Measurements from ENCODE around the gene YWHAG. TPM values are rescaled to one million over a fixed set of nuclear protein-coding genes. Genes with fewer than 3 reads are reported as not detected.

The YWHAG gene
- total and polyA plus RNA-seq, 4 donors: 11.6 to 46.7 (median 43.5) TPM

- no peaks in the 10 kb centered on the region for H3K36me3 ChIP-seq (ENCODE audit: control insufficient read depth in 4 of 4, insufficient read depth in 3 of 4, low read depth in 1 of 4, low read length in 3 of 4)
- no peak for TF ChIP-seq YY1 (IDR thresholded peaks at IDR 0.05)
- no peak for TF ChIP-seq HNF4G (IDR thresholded peaks at IDR 0.05)
- TF ChIP-seq, protein P1, sequence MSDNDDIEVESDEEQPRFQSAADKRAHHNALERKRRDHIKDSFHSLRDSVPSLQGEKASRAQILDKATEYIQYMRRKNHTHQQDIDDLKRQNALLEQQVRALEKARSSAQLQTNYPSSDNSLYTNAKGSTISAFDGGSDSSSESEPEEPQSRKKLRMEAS (IDR thresholded peaks at IDR 0.05): no peak
- TF ChIP-seq GABPA (IDR thresholded peaks at IDR 0.05 in 1 of 2, conservative IDR thresholded peaks at IDR 0.05 in 1 of 2): no peak
- TF ChIP-seq TAF1 (conservative IDR thresholded peaks at IDR 0.05): no peak
- TF ChIP-seq JUND (IDR thresholded peaks at IDR 0.05): no peak
- TF ChIP-seq SP1 (IDR thresholded peaks at IDR 0.05): no peak
- TF ChIP-seq RXRA (IDR thresholded peaks at IDR 0.05): no peak
- TF ChIP-seq NR2F2 (IDR thresholded peaks at IDR 0.05): no peak
- H3K27ac ChIP-seq (ENCODE audit: low read depth in 1 of 2, low read length in 2 of 2): no peak overlapping the region
- H3K4me1 ChIP-seq (ENCODE audit: control insufficient read depth in 4 of 4, insufficient read depth in 4 of 4, low read length in 3 of 4): peaks cover 0 to 15% (median 7%) of the 10 kb centered on the region in 4 donors
- 73% methylated on average over 29 of the region's 29 CpGs for WGBS
- no peaks in the 10 kb centered on the region for H3K9me3 ChIP-seq (ENCODE audit: control insufficient read depth in 4 of 4, low read length in 3 of 4)
- H3K4me3 ChIP-seq (ENCODE audit: low read depth in 1 of 3, low read length in 3 of 3): no peak overlapping the region
- peaks cover 0 to 6% (median 3%) of the 10 kb centered on the region in 4 donors for H3K27me3 ChIP-seq (ENCODE audit: control insufficient read depth in 4 of 4, insufficient read depth in 4 of 4, low read length in 3 of 4)
- no peak for DNase-seq (ENCODE audit: low spot score)
- H3K9ac ChIP-seq (ENCODE audit: low read depth in 1 of 2, low read length in 2 of 2): no peak overlapping the region
Measured at GRCh38 chr7:76285604-76286374, 73.0 kb downstream of the YWHAG start.

DNA sequence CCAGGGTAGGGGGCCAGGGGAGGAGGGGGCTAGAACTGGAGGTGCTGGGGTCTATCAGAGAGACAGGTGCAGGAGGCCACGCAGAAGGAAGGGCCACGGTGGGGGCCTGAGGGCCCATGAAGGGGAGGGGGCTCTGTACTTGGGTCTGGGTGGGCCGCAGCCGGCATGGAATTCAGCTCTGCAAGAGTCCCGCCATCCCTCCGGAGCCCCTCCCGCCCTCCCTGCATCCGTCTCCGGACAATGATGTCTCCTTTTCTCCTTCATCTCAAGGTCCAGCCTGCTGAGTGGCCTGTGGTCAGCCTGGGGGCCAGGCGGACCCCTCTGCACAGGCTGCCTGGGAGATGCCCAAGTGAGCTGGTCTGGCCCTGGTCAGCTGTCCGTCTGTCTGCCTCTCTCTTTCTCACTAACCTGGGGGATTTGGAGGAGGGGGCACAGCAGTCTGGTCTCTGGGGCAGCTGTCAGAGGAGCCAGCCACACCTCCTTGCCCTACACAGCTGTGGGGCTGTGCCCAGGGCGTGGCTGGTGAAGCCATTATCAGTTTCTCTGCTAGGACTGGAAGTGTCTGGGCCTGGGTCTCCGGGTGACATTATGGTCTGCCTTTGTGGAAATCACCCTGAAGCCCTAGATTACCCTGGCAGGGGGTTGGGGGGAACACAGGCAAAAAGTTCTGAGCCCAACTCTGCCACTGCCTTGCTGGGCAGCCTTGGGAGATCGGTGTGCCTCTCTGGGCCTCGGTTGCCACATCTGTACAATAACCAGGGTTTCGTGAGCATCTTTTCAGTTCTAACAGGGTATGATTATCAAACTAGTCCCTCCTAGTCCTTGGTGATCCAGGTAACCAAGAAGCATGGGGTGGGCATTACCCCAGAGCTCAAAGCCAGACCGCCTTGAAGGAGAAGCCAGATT is 75.3 kb downstream of the YWHAG start:
- Histone ChIP-seq H3K9me3 (ENCODE audit: control insufficient read depth in 4 of 4, low read length in 3 of 4) (no peaks in the 10 kb centered on the region), H3K4me3 (ENCODE audit: low read depth in 1 of 3, low read length in 3 of 3) (no peak overlapping the region), H3K4me1 (ENCODE audit: control insufficient read depth in 4 of 4, insufficient read depth in 4 of 4, low read length in 3 of 4) (peaks cover 0 to 15% (median 7%) of the 10 kb centered on the region in 4 donors), H3K36me3 (ENCODE audit: control insufficient read depth in 4 of 4, insufficient read depth in 3 of 4, low read depth in 1 of 4, low read length in 3 of 4) (no peaks in the 10 kb centered on the region), H3K27ac (ENCODE audit: low read depth in 1 of 2, low read length in 2 of 2) (no peak overlapping the region), H3K27me3 (ENCODE audit: control insufficient read depth in 4 of 4, insufficient read depth in 4 of 4, low read length in 3 of 4) (peaks cover 0 to 6% (median 3%) of the 10 kb centered on the region in 4 donors), H3K9ac (ENCODE audit: low read depth in 1 of 2, low read length in 2 of 2) (no peak overlapping the region)
- 58% methylated on average over 17 of the region's 17 CpGs for whole genome bisulfite sequencing
- TF ChIP-seq CTCF (IDR thresholded peaks at IDR 0.05; ENCODE audit: low read depth, low read length, missing input control) (no peak), HNF4A (conservative IDR thresholded peaks at IDR 0.05) (no peak), TAF1 (conservative IDR thresholded peaks at IDR 0.05) (no peak), REST (IDR thresholded peaks at IDR 0.05) (no peak), YY1 (IDR thresholded peaks at IDR 0.05) (no peak), FOXA1 (IDR thresholded peaks at IDR 0.05) (no peak), JUND (IDR thresholded peaks at IDR 0.05) (no peak), GABPA (IDR thresholded peaks at IDR 0.05 in 1 of 2, conservative IDR thresholded peaks at IDR 0.05 in 1 of 2) (no peak)
- TF ChIP-seq, protein P2, sequence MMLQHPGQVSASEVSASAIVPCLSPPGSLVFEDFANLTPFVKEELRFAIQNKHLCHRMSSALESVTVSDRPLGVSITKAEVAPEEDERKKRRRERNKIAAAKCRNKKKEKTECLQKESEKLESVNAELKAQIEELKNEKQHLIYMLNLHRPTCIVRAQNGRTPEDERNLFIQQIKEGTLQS (IDR thresholded peaks at IDR 0.05): no peak
- TF ChIP-seq, protein P1 (IDR thresholded peaks at IDR 0.05): no peak
- no peak for DNase-seq (ENCODE audit: low spot score)
